Measurements from ENCODE around the gene MALL. TPM values are rescaled to one million over a fixed set of nuclear protein-coding genes. Genes with fewer than 3 reads are reported as not detected.

MALL gene
- total RNA-seq (2021; fragmentation: NEBNext Ultra II Directional; extraction: Animal tissue kit (Norgen Biotek cat#: 25700)) (3.6 and 3.9 TPM in 2 replicates), polyA plus RNA-seq (2011; rRNA removed) (7.9 and 8.0 TPM in 2 replicates), polyA minus RNA-seq (2011; rRNA and poly(A)+ RNA removed) (9.1 and 9.4 TPM in 2 replicates)
- 4.8 TPM for polyA plus RNA-seq (2011; cell fraction: cytosol; rRNA removed)
- 2.3 TPM for polyA plus RNA-seq (2011; cell fraction: nucleus; rRNA removed)
- 6.5 to 9.5 TPM (median 7.6 TPM) in 4 replicates for polyA plus RNA-seq (2012, experiment 1 of 2)
- 6.5 TPM for polyA plus RNA-seq (2012, experiment 2 of 2)
- polyA plus RNA-seq (2013, experiment 1 of 2): 4.4 TPM
- polyA plus RNA-seq (2013, experiment 2 of 2): 7.0 TPM
- 3.6 TPM for polyA minus RNA-seq (2011; cell fraction: cytosol; rRNA and poly(A)+ RNA removed)
- polyA minus RNA-seq (2011; cell fraction: nucleus; rRNA and poly(A)+ RNA removed): 1.4 TPM
- long read RNA-seq, experiment 1, partial matches to known transcripts: 0 of 2 reads
- long read RNA-seq, experiment 1, other reads (novel, unspliced or antisense): 2 of 2 reads
- long read RNA-seq, experiment 2: 0 reads

- peaks cover 0 to 29% (median 22%) of the 10 kb centered on the region in 4 experiments; a peak in 6 of 7 replicates for H3K27me3 ChIP-seq (replicated peaks in 1 of 4; ENCODE audit: control insufficient read depth in 3 of 4, extremely low read depth in 1 of 4, insufficient read depth in 3 of 4, low read length in 3 of 4)
- H3K79me1 ChIP-seq (ENCODE audit: low read depth, low read length): no peaks in the 10 kb centered on the region
- H3K4me3 ChIP-seq (ENCODE audit: extremely low read depth in 1 of 4, insufficient read depth in 2 of 4, low read depth in 3 of 4, low read length in 4 of 4): peak within 1 kb of the TSS; percentile 31 to 60 (median 40)
- no peak within 1 kb of the TSS for H3K27ac ChIP-seq (ENCODE audit: low read depth, low read length)
- POLR2A ChIA-PET (ENCODE audit: partially characterized antibody): no interaction called here
- no peak within 1 kb of the TSS for H3K18ac ChIP-seq (ENCODE audit: extremely low read depth, low read length)
- H3K14ac ChIP-seq (ENCODE audit: insufficient read length): no peak within 1 kb of the TSS
- H4K91ac ChIP-seq (replicated peaks; ENCODE audit: insufficient read length, low read length): no peak within 1 kb of the TSS
- no peaks in the 10 kb centered on the region for H3K79me2 ChIP-seq (ENCODE audit: control insufficient read depth in 1 of 2, insufficient read depth in 2 of 2, low read length in 2 of 2)
- peaks cover 10% of the 10 kb centered on the region for H3K23me2 ChIP-seq (ENCODE audit: low read depth, low read length)
- FAIRE-seq: no peak
- 30% methylated on average over 23 of the region's 62 CpGs; no CpG with 5 or more reads in 1 of the 2 experiments for WGBS, 2 experiments (ENCODE audit: extremely low coverage in 1 of 2, insufficient coverage in 1 of 2, insufficient read length in 1 of 2, insufficient replicate concordance in 2 of 2, low coverage in 1 of 2, low lambda C conversion rate in 2 of 2, missing lambda C conversion rate in 1 of 2)
- CTCF ChIA-PET (ENCODE audit: partially characterized antibody): interaction anchor here (1.0 to 3.0 kb wide), 13 partner anchors 8 to 71 kb away, joined by 3 to 13 read pairs (median 5); no protein-coding TSS in a partner anchor
- no peak within 1 kb of the TSS for H2BK15ac ChIP-seq (ENCODE audit: low read length)
- DNase-seq (ENCODE audit: low read depth in 1 of 2, low spot score in 2 of 2): no peak
- no peaks in the 10 kb centered on the region for H3K9me3 ChIP-seq (ENCODE audit: insufficient read depth in 2 of 2, low read depth in 1 of 2, low read length in 1 of 2)
- no peak within 1 kb of the TSS for H2BK12ac ChIP-seq (ENCODE audit: low read depth, low read length)
- peak within 1 kb of the TSS; percentile 57; the same call in 1 of the 2 replicates for H4K8ac ChIP-seq (ENCODE audit: extremely low read depth, insufficient read depth, low read length)
- no peaks in the 10 kb centered on the region for H3K36me3 ChIP-seq (ENCODE audit: control insufficient read depth in 2 of 4, insufficient read depth in 4 of 4, low read length in 3 of 4)
- H2BK5ac ChIP-seq (ENCODE audit: low read depth, low read length): no peak within 1 kb of the TSS
- no peak within 1 kb of the TSS for H3K23ac ChIP-seq (ENCODE audit: insufficient read length)
- H4K5ac ChIP-seq (ENCODE audit: insufficient read length, low read depth, low read length): no peak within 1 kb of the TSS
- H3K9ac ChIP-seq (replicated peaks in 1 of 4; ENCODE audit: extremely low read depth in 1 of 4, low read depth in 3 of 4, low read length in 3 of 4): no peak within 1 kb of the TSS
- H2AK5ac ChIP-seq (ENCODE audit: low read depth, low read length): no peak within 1 kb of the TSS
- H3K56ac ChIP-seq (replicated peaks; ENCODE audit: insufficient read length, low read depth, low read length): no peak within 1 kb of the TSS
- H3K4ac ChIP-seq (replicated peaks; ENCODE audit: insufficient read length, low read depth, low read length): no peak within 1 kb of the TSS
- 0 out of 2 replicates have a peak within 1 kb of the TSS, but pooled peaks have one; percentile 80 for H2BK20ac ChIP-seq (ENCODE audit: low read length)
- peak within 1 kb of the TSS; percentile 75 for H2AFZ ChIP-seq (ENCODE audit: low read length)
- H3K4me1 ChIP-seq (replicated peaks in 1 of 4; ENCODE audit: control insufficient read depth in 3 of 4, insufficient read depth in 4 of 4, low read length in 3 of 4): peaks cover 0 to 5% (median 2%) of the 10 kb centered on the region in 4 experiments; a peak in 4 of 7 replicates
- no peaks in the 10 kb centered on the region for H4K20me1 ChIP-seq (replicated peaks in 1 of 2; ENCODE audit: control insufficient read depth in 1 of 2, insufficient read depth in 2 of 2, low read length in 2 of 2)
- no peak within 1 kb of the TSS for H2BK120ac ChIP-seq (replicated peaks; ENCODE audit: low read depth, low read length)
- peak within 1 kb of the TSS; percentile 75 to 91 for H3K4me2 ChIP-seq (ENCODE audit: insufficient read depth in 1 of 2, low read depth in 2 of 2, low read length in 2 of 2)
- peak; percentile 19 for TF ChIP-seq ASH2L (IDR thresholded peaks at IDR 0.05; ENCODE audit: low read length)
- no peak for TF ChIP-seq TBP (IDR thresholded peaks at IDR 0.05; ENCODE audit: low read depth, low read length)
- TF ChIP-seq CBX8 (IDR thresholded peaks at IDR 0.05; ENCODE audit: borderline replicate concordance, low read depth, low read length): no peak
- TF ChIP-seq POLR2A (IDR thresholded peaks at IDR 0.05; ENCODE audit: control extremely low read depth in 1 of 2, low read depth in 2 of 2, low read length in 2 of 2): no peak
- no peak for TF ChIP-seq CHD1 (IDR thresholded peaks at IDR 0.05; ENCODE audit: low read depth, low read length)
- TF ChIP-seq BRCA1 (IDR thresholded peaks at IDR 0.05; ENCODE audit: low read depth, low read length): no peak
- no peak for TF ChIP-seq FOSL1 (IDR thresholded peaks at IDR 0.05; ENCODE audit: insufficient read depth, low read depth, low read length)
- no peak for TF ChIP-seq TAF7 (optimal IDR thresholded peaks at IDR 0.05; ENCODE audit: borderline replicate concordance, low read depth, low read length)
- TF ChIP-seq TAF1 (IDR thresholded peaks at IDR 0.05; ENCODE audit: low read depth, low read length): no peak
- TF ChIP-seq RAD21 (IDR thresholded peaks at IDR 0.05 in 1 of 2, conservative IDR thresholded peaks at IDR 0.05 in 1 of 2; ENCODE audit: low read depth in 2 of 2, low read length in 2 of 2): no peak
- no peak for TF ChIP-seq JUND (IDR thresholded peaks at IDR 0.05; ENCODE audit: low read length)
Measured at GRCh38 chr2:110115291-110116032, at the start of gene MALL. TSS of gene MALL (minus strand) at chr2:110115822. CDS start at chr2:110115792, 30 bp downstream.
